Natural killer cell (primary cell): ENCODE data around the gene XCR1. TPM values are rescaled to one million over a fixed set of nuclear protein-coding genes. Genes with fewer than 3 reads are reported as not detected.
A peak's percentile ranks its signal among the peaks of the same experiment; 100 is the strongest.

Experiments
- ATAC-seq, 3 donors: fragments of 150-1000 bp in 2 of 3; fragments of 200-7000 bp in 1 of 3; cut with Tn5 transposase; 1 replicate in 1 of 3; 2 replicates in 2 of 3; pipeline ENCODE4 v1.10.0; 2021; ENCODE audit warnings: mild to moderate bottlenecking in 2 of 3, moderate library complexity in 2 of 3
- DNase-seq, 2 donors: peaks; one replicate each; pipeline versions ENCODE4 v3.0.0 to v3.0.0-alpha.2; 2013 to 2021; ENCODE audit warnings: mixed read lengths in 1 of 2
- H3K27ac ChIP-seq: one replicate; pipeline ENCODE4 v1.5.1; 2013; ENCODE audit warnings: mild to moderate bottlenecking, low read length
- H3K27me3 ChIP-seq: one replicate; pipeline ENCODE4 v1.6.1; 2013; ENCODE audit warnings: low read length; ENCODE audit not compliant: control insufficient read depth, insufficient read depth
- H3K36me3 ChIP-seq: one replicate; pipeline ENCODE4 v1.6.1; 2013; ENCODE audit warnings: low read length; ENCODE audit not compliant: control insufficient read depth, insufficient read depth
- H3K4me1 ChIP-seq: one replicate; pipeline ENCODE4 v1.6.1; 2013; ENCODE audit warnings: low read length; ENCODE audit not compliant: control insufficient read depth, insufficient read depth
- H3K4me3 ChIP-seq: one replicate; pipeline ENCODE4 v1.5.1; 2013; ENCODE audit warnings: low read length
- H3K9me3 ChIP-seq: one replicate; pipeline ENCODE4 v1.6.1; 2013; ENCODE audit warnings: low read length; ENCODE audit not compliant: control insufficient read depth, insufficient read depth
- H3K27ac Mint-ChIP-seq, 2 donors: one replicate each; pipeline ENCODE4 v1.8.0; 2022; ENCODE audit warnings: mild to moderate bottlenecking in 2 of 2, mixed read lengths in 2 of 2, moderate library complexity in 1 of 2
- H3K27me3 Mint-ChIP-seq, 2 donors: one replicate each; pipeline ENCODE4 v1.8.0; 2022; ENCODE audit warnings: low read depth in 2 of 2, mixed read lengths in 2 of 2
- H3K36me3 Mint-ChIP-seq: one replicate; pipeline ENCODE4 v1.8.0; 2022; ENCODE audit warnings: mixed read lengths
- H3K4me1 Mint-ChIP-seq, 2 donors: one replicate each; pipeline ENCODE4 v1.8.0; 2022; ENCODE audit warnings: mixed read lengths in 2 of 2
- H3K4me3 Mint-ChIP-seq: one replicate; pipeline ENCODE4 v1.8.0; 2022; ENCODE audit warnings: mild to moderate bottlenecking, moderate library complexity, mixed read lengths
- H3K9me3 Mint-ChIP-seq, 2 donors: one replicate each; pipeline ENCODE4 v1.8.0; 2022; ENCODE audit warnings: mixed read lengths in 2 of 2
- CTCF ChIP-seq: fragments of 200-600 bp; IDR thresholded peaks from one replicate; pipeline ENCODE4 v1.8.0; 2022; ENCODE audit warnings: antibody characterized with exemption
- WGBS: methylation state at CpG from one replicate; pipeline ENCODE4 v1.1.7; 2013; ENCODE audit warnings: missing lambda C conversion rate; ENCODE audit not compliant: insufficient coverage; 5-methylcytosine and 5-hydroxymethylcytosine counted together
- intact Hi-C: fragments of 100-400 bp; cut with micrococcal nuclease; formaldehyde crosslinking; loops from one replicate; pipeline ENCODE4 v1.14.2; 2022
- total RNA-seq, 4 donors: library from RNA; stranded (reverse); fragments of 120-200 nt in 1 of 4; gene quantifications; one replicate each; pipeline versions ENCODE4 v1.2.3 to v1.2.4, GENCODE V29; 2013 to 2022

The XCR1 gene
- total RNA-seq, 3 donors from 2014 or later (not counting 1 experiment from before 2014, with no cell fraction given): 0.21 TPM; not detected in 2

- Histone ChIP-seq H3K27ac (peak overlapping the region; percentile 95), H3K4me1 (peaks cover 53% of the 10 kb centered on the region), H3K4me3 (peak overlapping the region; percentile 85), H3K9me3 (no peaks in the 10 kb centered on the region), H3K27me3 (no peaks in the 10 kb centered on the region), H3K36me3 (no peaks in the 10 kb centered on the region)
- Mint-ChIP-seq H3K27ac (peak overlapping the region; percentile 81 to 85), H3K27me3 (peaks cover under 1 to 7% of the 10 kb centered on the region in 2 donors), H3K36me3 (no peaks in the 10 kb centered on the region), H3K9me3 (no peaks in the 10 kb centered on the region), H3K4me1 (peaks cover 47 to 51% of the 10 kb centered on the region in 2 donors), H3K4me3 (peak overlapping the region; percentile 87)
- 1% methylated on average over 14 of the region's 16 CpGs for WGBS
- no peak for TF ChIP-seq CTCF
- DNase-seq: peak; percentile 69 to 85
- ATAC-seq: peak; percentile 58 to 69 (median 68)
- intact Hi-C loops: loop anchor here (2.0 to 10.0 kb wide), 4 partner anchors 18 to 300 kb away; no protein-coding TSS in a partner anchor
These were observed 32.7 kb downstream of the XCR1 start for GRCh38 chr3:45994419-45995235.

DNA sequence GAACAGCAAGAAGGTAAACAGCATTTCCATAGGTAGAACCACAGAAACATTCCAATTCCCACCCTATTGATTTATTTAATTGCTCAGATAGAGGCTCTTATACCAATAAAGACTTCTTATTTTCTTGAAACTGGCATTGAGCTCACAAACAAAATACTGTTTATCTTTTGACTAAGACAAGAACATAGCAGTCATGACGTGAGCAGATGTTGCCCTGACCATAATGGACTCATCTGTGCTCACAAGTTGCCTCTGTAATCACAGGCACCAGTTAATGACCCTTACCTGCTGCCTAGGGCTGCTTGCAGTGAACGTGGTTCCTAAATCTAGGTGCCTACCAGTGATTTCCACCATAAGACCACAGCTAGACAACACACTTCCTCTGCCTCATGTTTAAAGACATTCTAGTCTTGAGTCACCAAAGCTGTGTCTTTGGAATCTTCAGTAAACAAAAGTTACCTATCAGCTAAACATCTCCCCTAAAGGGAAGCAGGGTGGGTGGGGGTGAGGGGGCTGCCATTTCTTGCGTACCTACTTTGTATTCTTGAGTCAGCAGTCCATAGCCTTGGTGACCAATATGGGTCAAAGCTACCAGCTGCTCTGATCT, 33.8 kb downstream of the XCR1 start:
- Histone ChIP-seq H3K36me3 (no peaks in the 10 kb centered on the region), H3K9me3 (no peaks in the 10 kb centered on the region), H3K27ac (peak overlapping the region; percentile 56), H3K4me3 (no peak overlapping the region), H3K4me1 (peaks cover 61% of the 10 kb centered on the region), H3K27me3 (no peaks in the 10 kb centered on the region)
- peaks cover 57 to 58% of the 10 kb centered on the region in 2 donors for H3K4me1 Mint-ChIP-seq
- H3K4me3 Mint-ChIP-seq: peak overlapping the region; percentile 69
- no peaks in the 10 kb centered on the region for H3K36me3 Mint-ChIP-seq
- peak overlapping the region; percentile 81 to 85 for H3K27ac Mint-ChIP-seq
- WGBS: 39% methylated on average over 2 of the region's 3 CpGs
- peak in 1 of 2 donors; percentile 62 for DNase-seq
- ATAC-seq: peak in 1 of 3 donors; percentile 5
- no peaks in the 10 kb centered on the region for H3K9me3 Mint-ChIP-seq
- H3K27me3 Mint-ChIP-seq: no peaks in the 10 kb centered on the region
- no peak for TF ChIP-seq CTCF
- intact Hi-C loops: loop anchor here (2.0 to 10.0 kb wide), 5 partner anchors 17 to 299 kb away; no protein-coding TSS in a partner anchor

DNA sequence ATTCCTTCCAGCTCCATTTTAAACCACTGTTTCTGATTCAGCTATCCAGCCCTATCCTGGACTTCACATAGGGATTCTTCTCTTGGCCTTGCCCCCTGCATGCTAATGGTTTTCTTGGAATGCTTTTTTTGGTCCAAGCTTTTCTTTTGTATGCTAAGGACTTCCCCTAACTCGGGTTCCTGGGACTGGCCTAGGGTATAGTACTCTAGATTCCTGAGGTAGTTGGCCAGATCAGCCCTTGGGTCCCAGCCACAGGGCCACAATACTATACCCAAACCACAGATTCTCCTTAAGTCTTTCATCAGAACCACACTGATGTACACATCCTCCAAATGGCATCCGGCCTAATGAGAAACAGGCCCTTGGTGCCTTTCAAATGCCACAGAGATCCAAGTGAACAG, 34.5 kb downstream of the XCR1 start:
- Histone ChIP-seq H3K9me3 (no peaks in the 10 kb centered on the region), H3K27me3 (no peaks in the 10 kb centered on the region), H3K4me3 (no peak overlapping the region), H3K27ac (peak overlapping the region; percentile 53), H3K36me3 (no peaks in the 10 kb centered on the region), H3K4me1 (peaks cover 67% of the 10 kb centered on the region)
- no peaks in the 10 kb centered on the region for H3K36me3 Mint-ChIP-seq
- 61% methylated on average over 2 of the region's 2 CpGs for WGBS
- no peak for TF ChIP-seq CTCF
- no peaks in the 10 kb centered on the region for H3K9me3 Mint-ChIP-seq
- no peaks in the 10 kb centered on the region for H3K27me3 Mint-ChIP-seq
- peak overlapping the region; percentile 69 for H3K4me3 Mint-ChIP-seq
- H3K27ac Mint-ChIP-seq: peak overlapping the region; percentile 21 to 85
- intact Hi-C loops: loop anchor here (2.0 to 10.0 kb wide), 4 partner anchors 16 to 298 kb away; no protein-coding TSS in a partner anchor
- DNase-seq (peak in 1 of 2 donors; percentile 30), ATAC-seq (no peak)
- H3K4me1 Mint-ChIP-seq: peaks cover 64% of the 10 kb centered on the region in 2 donors
